ENCODE data around the gene SDK1.

SDK1 gene

DNA sequence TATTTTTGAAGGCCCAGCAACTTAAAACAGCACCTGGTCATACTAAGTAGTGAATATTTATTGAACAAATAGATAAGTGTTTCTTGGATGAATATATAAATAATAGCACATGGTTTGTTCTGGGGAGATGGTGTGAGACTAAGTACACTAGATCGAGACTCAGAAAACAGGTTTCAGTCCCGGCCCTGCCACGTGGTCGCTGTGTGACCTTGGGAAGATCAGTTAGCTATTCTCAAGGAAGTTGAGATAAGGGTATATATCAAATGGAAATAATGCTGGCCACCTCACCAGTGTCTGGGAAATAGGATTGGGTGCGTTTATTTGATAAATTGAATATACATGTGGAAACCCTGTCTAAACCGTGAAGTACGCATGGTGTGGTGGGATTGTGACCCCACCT is 354.6 kb downstream of the SDK1 start:
- no peak for DNase-seq (ENCODE audit: extremely low spot score)
- no peak for TF ChIP-seq FOXK2 (IDR thresholded peaks at IDR 0.05)
- no peak for TF ChIP-seq ZNF384 (IDR thresholded peaks at IDR 0.05)
- no peak for TF ChIP-seq FOXA1 (IDR thresholded peaks at IDR 0.05)
- no peak for TF ChIP-seq NFRKB (IDR thresholded peaks at IDR 0.05)
- no peak for TF ChIP-seq BHLHE40 (IDR thresholded peaks at IDR 0.05; ENCODE audit: borderline replicate concordance)
- no peak for TF ChIP-seq HDGF (IDR thresholded peaks at IDR 0.05; ENCODE audit: borderline replicate concordance)
- TF ChIP-seq TARDBP (IDR thresholded peaks at IDR 0.05), result no peak
- no peak for TF ChIP-seq CTBP1 (IDR thresholded peaks at IDR 0.05; ENCODE audit: borderline replicate concordance)
- no peak for TF ChIP-seq LEF1 (IDR thresholded peaks at IDR 0.05; ENCODE audit: borderline replicate concordance)
- no peak for TF ChIP-seq ARNT (IDR thresholded peaks at IDR 0.05)
- TF ChIP-seq PKNOX1 (IDR thresholded peaks at IDR 0.05), result no peak
- no peak for TF ChIP-seq SP1 (IDR thresholded peaks at IDR 0.05)
- no peak for TF ChIP-seq FOXM1 (IDR thresholded peaks at IDR 0.05; ENCODE audit: borderline replicate concordance)
- TF ChIP-seq SUZ12 (IDR thresholded peaks at IDR 0.05), result no peak
- TF ChIP-seq L3MBTL2 (conservative IDR thresholded peaks at IDR 0.05), result no peak
- TF ChIP-seq ELF4 (IDR thresholded peaks at IDR 0.05), result no peak
- POLR2A ChIA-PET, result no interaction called here
- CTCF ChIA-PET, result no interaction called here

GRCh38 chr7:3657206-3657605 is 356.2 kb downstream of the SDK1 start:
- DNase-seq (ENCODE audit: extremely low spot score), result no peak
- TF ChIP-seq LEF1 (IDR thresholded peaks at IDR 0.05; ENCODE audit: borderline replicate concordance) (no peak), SUZ12 (IDR thresholded peaks at IDR 0.05) (no peak), BHLHE40 (IDR thresholded peaks at IDR 0.05; ENCODE audit: borderline replicate concordance) (no peak), ARNT (IDR thresholded peaks at IDR 0.05) (no peak), TARDBP (IDR thresholded peaks at IDR 0.05) (no peak), SP1 (IDR thresholded peaks at IDR 0.05) (no peak), HDGF (IDR thresholded peaks at IDR 0.05; ENCODE audit: borderline replicate concordance) (no peak), PKNOX1 (IDR thresholded peaks at IDR 0.05) (no peak), CTBP1 (IDR thresholded peaks at IDR 0.05; ENCODE audit: borderline replicate concordance) (no peak), FOXM1 (IDR thresholded peaks at IDR 0.05; ENCODE audit: borderline replicate concordance) (no peak)
- POLR2A ChIA-PET, result interaction anchor here (0.6 kb wide), 1 partner anchor 958 kb away, joined by 3 read pairs; no protein-coding TSS in a partner anchor
- CTCF ChIA-PET, result no interaction called here

- POLR2A ChIA-PET, result no interaction called here
- CTCF ChIA-PET, result no interaction called here
- no peak for DNase-seq (ENCODE audit: extremely low spot score)
- TF ChIP-seq LEF1 (IDR thresholded peaks at IDR 0.05; ENCODE audit: borderline replicate concordance) (no peak), FOXM1 (IDR thresholded peaks at IDR 0.05; ENCODE audit: borderline replicate concordance) (no peak), SP1 (IDR thresholded peaks at IDR 0.05) (no peak), BHLHE40 (IDR thresholded peaks at IDR 0.05; ENCODE audit: borderline replicate concordance) (no peak), SUZ12 (IDR thresholded peaks at IDR 0.05) (no peak), ZNF384 (IDR thresholded peaks at IDR 0.05) (no peak), ELF4 (IDR thresholded peaks at IDR 0.05) (no peak), CTBP1 (IDR thresholded peaks at IDR 0.05; ENCODE audit: borderline replicate concordance) (no peak), TARDBP (IDR thresholded peaks at IDR 0.05) (no peak), FOXK2 (IDR thresholded peaks at IDR 0.05) (no peak), NFRKB (IDR thresholded peaks at IDR 0.05) (no peak), L3MBTL2 (conservative IDR thresholded peaks at IDR 0.05) (no peak), FOXA1 (IDR thresholded peaks at IDR 0.05) (no peak), ARNT (IDR thresholded peaks at IDR 0.05) (no peak)
These were observed 367.7 kb downstream of the SDK1 start for GRCh38 chr7:3668743-3669142.

- CTCF ChIA-PET, result no interaction called here
- DNase-seq (ENCODE audit: extremely low spot score), result no peak
- TF ChIP-seq LEF1 (IDR thresholded peaks at IDR 0.05; ENCODE audit: borderline replicate concordance), result no peak
- TF ChIP-seq CTBP1 (IDR thresholded peaks at IDR 0.05; ENCODE audit: borderline replicate concordance), result no peak
- TF ChIP-seq SUZ12 (IDR thresholded peaks at IDR 0.05), result no peak
- no peak for TF ChIP-seq ELF4 (IDR thresholded peaks at IDR 0.05)
- TF ChIP-seq ZNF384 (IDR thresholded peaks at IDR 0.05), result no peak
- TF ChIP-seq HDGF (IDR thresholded peaks at IDR 0.05; ENCODE audit: borderline replicate concordance), result no peak
- TF ChIP-seq SP1 (IDR thresholded peaks at IDR 0.05), result no peak
- TF ChIP-seq BHLHE40 (IDR thresholded peaks at IDR 0.05; ENCODE audit: borderline replicate concordance), result no peak
- TF ChIP-seq FOXA1 (IDR thresholded peaks at IDR 0.05), result no peak
- TF ChIP-seq ARNT (IDR thresholded peaks at IDR 0.05), result no peak
- no peak for TF ChIP-seq L3MBTL2 (conservative IDR thresholded peaks at IDR 0.05)
- no peak for TF ChIP-seq FOXK2 (IDR thresholded peaks at IDR 0.05)
- TF ChIP-seq TARDBP (IDR thresholded peaks at IDR 0.05), result no peak
- no peak for TF ChIP-seq NFRKB (IDR thresholded peaks at IDR 0.05)
- no peak for TF ChIP-seq PKNOX1 (IDR thresholded peaks at IDR 0.05)
- POLR2A ChIA-PET, result no interaction called here
These were observed 369.8 kb downstream of the SDK1 start for GRCh38 chr7:3670898-3671297.

DNA sequence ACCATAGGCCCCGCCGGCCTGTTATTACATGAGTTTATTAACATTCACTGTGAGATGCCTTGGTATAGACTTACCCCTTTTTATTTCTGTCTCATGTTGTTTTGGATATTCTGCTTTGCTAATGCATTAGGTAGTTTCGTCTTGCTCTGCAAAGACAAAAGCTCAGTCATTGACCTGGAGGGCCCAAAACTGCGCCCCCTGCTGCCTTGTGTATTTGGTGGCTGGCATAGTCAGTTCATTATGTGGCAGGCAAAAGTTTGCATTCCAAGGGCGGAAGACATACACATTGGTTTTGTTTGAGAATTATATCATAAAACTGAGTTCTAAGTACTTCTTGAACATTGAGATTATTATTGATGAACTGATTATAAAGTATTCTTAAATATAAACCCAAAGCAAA is 372.5 kb downstream of the SDK1 start:
- TF ChIP-seq TARDBP (IDR thresholded peaks at IDR 0.05) (no peak), PKNOX1 (IDR thresholded peaks at IDR 0.05) (no peak), FOXM1 (IDR thresholded peaks at IDR 0.05; ENCODE audit: borderline replicate concordance) (no peak), FOXA1 (IDR thresholded peaks at IDR 0.05) (no peak), L3MBTL2 (conservative IDR thresholded peaks at IDR 0.05) (no peak), ZNF384 (IDR thresholded peaks at IDR 0.05) (no peak), SP1 (IDR thresholded peaks at IDR 0.05) (no peak), HDGF (IDR thresholded peaks at IDR 0.05; ENCODE audit: borderline replicate concordance) (no peak), ELF4 (IDR thresholded peaks at IDR 0.05) (no peak), LEF1 (IDR thresholded peaks at IDR 0.05; ENCODE audit: borderline replicate concordance) (no peak), BHLHE40 (IDR thresholded peaks at IDR 0.05; ENCODE audit: borderline replicate concordance) (no peak), NFRKB (IDR thresholded peaks at IDR 0.05) (no peak), FOXK2 (IDR thresholded peaks at IDR 0.05) (no peak), SUZ12 (IDR thresholded peaks at IDR 0.05) (no peak), ARNT (IDR thresholded peaks at IDR 0.05) (no peak)
- DNase-seq (ENCODE audit: extremely low spot score), result peak; percentile 37
- CTCF ChIA-PET, result interaction anchor here (0.7 to 2.4 kb wide), 5 partner anchors 9 to 373 kb away, joined by 3 to 6 read pairs (median 5); partner anchors contain the start of gene SDK1
- POLR2A ChIA-PET, result no interaction called here
